ENCODE results near the gene AKAP10. TPM values are rescaled to one million over a fixed set of nuclear protein-coding genes. Genes with fewer than 3 reads are reported as not detected.
"Not testable (repeated sequence)": the region's sequence is repeated elsewhere in the genome, so short reads cannot be mapped to it uniquely, and the experiment has no call there.

The AKAP10 gene
- total RNA-seq, 1 donor from 2014 or later = 15.5 TPM

DNA sequence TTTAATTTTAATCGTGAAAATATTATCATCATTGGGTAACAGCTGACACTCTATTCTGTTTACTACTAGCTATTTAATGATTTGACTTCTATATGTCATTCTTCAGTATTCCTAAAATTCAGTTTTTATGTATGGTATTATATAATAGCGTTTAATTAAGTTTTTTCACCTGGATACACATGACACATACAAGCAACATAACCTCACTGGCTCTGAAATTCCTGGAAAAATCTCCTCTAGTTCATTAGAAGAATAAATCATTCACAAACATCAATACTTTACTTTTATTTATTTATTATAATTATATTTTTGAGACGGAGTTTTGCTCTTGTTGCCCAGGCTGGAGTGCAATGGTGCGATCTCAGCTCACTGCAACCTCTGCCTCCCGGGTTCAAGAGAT lies 44.0 kb downstream of the AKAP10 start:
- no peak for DNase-seq (ENCODE audit: low read depth in 2 of 2)

DNA sequence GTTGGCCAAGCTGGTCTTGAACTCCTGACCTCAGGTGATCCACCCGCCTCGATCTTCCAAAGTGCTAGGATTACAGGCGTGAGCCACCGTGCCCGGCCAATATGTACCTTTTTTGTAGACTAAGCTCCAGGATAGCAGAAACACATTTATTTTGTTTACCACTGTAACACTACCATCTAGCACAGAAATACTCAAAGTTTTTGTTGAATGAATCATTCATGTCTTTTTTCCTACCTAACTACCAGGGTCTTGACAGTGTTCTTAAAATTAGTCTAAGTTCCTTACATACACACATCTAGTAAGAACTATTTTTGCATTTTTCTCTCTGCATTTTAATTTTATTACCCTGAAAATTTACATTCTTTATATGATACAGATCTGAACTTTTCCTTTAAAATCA lies 44.4 kb downstream of the AKAP10 start:
- no peak for DNase-seq (ENCODE audit: low read depth in 2 of 2)

DNA sequence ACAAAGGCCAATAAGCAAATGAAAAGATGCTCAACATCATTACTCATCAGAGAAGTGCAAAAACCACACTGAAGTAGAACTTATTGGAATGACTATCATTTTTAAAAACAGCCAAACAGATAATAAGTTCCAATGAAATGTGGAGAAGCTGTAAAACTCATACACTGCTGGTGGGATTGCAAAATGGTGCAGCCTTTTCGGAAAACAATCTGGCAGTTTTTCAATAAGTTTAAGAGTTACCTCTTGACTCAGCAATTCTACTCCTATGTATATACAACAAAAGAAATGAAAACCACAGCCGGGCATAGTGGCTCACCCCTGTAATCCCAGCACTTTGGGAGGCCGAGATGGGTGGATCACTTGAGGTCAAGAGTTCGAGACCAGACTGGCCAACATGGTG lies 49.3 kb downstream of the AKAP10 start:
- DNase-seq (ENCODE audit: low read depth in 2 of 2) = no peak

DNA sequence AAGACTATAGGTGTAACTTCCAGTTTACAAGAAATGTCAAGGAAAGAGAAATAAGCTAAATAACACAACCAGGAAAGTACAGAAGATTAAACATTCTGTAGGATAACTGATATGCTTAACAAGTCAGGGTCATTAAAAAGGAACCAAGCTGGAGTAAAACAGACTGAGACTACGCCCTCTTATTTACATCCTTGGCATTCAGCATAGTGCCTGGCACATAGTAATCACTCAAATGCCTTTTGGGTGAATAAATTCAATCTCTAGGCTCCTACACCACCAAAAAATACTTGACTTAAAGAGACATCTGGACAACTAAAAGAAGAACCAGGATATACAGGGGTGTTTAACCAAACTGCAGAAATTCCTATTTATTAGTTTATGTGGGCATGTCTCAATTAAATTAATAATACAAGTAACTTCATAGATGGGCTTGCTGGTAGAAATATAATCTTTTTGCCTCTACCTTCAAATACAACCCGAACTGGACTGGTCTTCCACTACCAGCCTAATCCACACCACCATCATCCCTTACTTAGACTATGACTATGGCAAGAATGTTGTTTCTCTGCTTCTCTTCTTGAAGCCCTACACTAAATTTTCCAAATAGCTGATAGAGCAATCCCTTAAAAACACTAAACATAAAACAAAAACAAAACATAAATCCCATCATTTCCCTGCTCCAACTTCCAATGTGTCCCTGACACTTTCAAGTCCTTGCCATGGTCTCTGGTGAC lies 62.2 kb downstream of the AKAP10 start:
- no peak for DNase-seq (ENCODE audit: low read depth in 2 of 2)

DNA sequence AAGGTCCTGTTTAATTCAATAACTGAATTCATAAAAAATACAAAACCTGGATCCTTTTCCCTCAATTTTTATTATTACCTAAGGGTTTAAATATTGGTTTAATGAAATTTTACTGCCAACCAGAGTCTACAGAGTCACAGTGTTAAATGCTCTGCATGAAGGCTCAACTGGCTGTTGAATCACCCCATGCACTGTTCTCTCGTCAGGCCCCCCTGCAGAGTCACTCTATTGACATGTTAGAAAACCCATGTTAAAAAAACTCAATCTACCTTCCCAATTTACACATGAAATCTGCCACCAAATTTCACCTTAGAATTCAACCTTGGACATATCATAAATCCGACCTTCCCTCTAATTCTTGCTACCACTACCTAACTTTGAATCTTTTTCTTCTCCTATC lies 66.6 kb downstream of the AKAP10 start:
- no peak for DNase-seq (ENCODE audit: low read depth in 2 of 2)

DNA sequence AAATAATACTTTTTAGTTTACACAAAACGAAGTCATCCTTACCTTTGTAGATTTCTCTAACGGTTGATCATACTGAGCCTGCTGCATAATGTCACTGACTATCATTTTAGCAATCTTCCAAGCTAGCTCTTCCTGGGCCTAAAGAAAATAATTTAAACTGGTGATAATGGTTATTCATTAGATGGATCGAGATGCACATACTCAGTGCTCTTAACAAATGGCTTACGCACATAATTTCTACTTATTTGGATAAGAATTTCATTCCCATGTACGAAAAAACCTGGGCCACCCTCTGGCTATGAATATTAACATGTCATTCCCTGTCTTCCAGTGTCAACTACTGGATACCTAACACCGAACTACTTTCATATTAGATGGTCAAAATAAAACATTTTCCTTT lies 68.5 kb downstream of the AKAP10 start:
- DNase-seq (ENCODE audit: low read depth in 2 of 2) = no peak

DNA sequence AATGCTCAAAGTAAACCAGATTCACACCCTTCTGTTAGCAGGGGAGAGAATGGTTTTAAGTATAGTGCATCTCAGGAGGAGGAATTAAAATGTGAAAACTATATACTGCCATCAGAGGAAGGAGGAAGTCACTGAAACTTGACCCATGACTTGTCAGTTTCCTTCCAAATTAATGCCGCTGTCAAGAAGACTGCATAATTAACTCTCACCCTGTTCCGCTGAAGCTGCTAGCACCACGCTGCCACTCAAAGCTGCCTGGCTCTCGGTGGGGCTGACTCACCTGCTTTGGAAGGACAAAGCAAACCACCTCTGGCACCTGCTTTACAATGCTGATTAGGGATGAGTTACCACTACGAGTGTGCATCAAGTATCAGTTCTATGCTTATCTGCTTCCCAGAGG lies 72.1 kb downstream of the AKAP10 start:
- peak in 1 of 2 donors; percentile 22 for DNase-seq (ENCODE audit: low read depth in 2 of 2)

DNA sequence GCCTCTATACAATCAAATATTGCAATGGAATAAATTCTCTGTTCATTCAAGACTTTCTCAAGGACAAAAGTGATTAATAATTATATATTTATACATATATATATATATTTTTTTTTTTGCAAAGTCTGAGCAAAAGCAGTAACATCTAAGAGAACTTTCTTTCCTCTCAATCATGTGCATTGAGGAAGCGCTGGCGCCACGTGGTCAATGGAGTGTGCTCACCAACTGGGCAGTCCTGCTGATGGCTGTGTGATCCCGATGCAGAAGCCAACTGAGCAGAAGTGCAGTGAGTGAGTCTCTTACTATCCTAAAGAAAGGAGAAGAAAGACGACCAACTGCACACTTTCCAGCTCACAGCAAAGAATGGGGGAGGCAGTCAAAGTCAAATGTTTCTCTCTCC lies 72.7 kb downstream of the AKAP10 start:
- no peak for DNase-seq (ENCODE audit: low read depth in 2 of 2)

DNA sequence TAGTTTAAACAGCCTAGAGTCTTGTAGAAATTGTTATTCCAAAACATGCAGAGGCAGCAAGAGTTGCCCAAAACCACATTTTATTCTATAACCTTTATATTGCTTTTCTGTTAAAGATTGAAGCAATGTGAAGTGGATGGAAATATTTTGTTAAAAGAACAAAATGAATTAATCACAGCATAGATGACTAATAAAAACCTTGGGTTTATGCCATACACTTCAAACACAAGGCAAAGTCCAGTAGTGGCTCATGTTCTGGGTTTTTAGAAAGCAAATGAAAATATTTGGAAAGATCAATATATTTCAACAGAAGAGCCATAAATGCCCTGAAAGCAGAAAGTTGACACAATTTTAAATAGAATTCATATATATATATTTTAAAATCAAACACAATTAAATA lies 73.2 kb downstream of the AKAP10 start:
- DNase-seq (ENCODE audit: low read depth in 2 of 2) = no peak

DNA sequence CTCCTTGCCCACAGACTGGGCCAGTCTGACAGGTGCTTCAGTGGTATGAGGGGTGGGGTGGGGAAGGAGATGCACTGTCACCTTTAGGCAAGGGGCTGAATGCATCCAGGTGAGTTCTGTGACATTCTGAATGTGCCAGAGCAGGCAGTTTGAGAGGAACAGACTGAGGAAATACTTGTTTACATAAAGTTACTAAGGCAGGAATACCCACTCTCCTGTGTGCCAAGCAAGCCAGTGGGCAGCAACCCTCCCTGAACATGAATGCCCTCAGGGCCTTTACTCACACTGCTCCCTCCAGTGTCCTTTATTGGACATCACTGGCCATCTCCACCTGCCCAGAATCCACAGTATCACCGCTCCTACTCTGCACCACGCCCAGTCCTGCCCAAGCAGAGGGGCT lies 76.8 kb downstream of the AKAP10 start:
- no peak for DNase-seq (ENCODE audit: low read depth in 2 of 2)

DNA sequence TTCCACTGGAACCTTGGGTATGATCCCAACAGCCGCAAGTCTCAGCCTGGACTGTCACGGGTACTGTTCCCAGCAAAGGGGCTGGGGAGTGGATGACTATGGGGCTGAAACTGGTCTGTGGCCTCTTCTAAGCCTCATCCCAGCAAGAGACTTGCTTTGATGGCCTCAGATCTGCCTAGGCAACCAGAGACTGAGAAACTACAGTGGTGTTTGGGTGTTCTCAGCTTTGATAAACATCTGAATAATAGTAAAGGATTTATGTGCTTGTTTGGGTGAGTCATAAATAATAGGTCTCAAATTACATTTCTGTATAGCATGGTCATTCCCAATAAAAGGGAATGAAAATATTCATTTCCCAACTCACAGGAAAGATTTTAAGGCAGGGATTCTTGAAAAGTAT lies 79.7 kb downstream of the AKAP10 start:
- DNase-seq (ENCODE audit: low read depth in 2 of 2) = peak in 1 of 2 donors; percentile 26

DNA sequence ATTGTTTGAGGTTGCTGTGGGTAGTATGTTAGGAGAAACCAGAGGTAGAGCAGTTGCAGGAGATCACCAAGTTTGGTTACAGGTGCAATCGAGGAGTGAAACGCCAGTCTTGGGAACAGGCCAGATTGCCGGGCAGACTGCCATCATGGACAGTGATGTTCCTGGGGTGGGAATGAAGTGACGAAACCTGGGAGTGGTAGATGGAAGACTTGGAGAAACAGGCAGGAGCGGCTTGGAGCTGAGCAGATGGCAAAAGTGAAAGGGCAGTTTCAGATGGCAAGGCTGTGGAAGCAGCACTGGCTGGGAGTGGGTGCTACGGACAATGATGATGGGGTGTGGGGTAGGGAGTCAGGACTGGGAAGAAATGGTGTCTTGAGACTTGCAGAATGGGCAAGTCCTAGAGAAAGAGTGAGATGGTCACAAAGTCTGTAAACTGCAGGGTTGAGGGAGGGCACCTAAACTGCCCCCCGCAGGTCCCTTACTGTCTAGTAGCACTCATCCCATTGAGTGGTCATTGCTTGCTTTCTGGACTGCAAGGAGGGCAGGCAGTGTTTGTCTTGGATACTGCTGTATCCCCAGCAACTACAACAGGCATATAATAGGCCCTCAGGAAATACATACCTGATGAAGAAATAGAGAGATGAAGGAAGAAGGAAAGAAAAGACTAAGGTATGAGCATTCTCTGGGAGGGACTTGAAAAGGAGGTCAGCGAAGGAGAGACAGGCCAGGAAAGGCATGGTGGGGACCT lies 80.4 kb downstream of the AKAP10 start:
- peak in 1 of 2 donors; percentile 23 for DNase-seq (ENCODE audit: low read depth in 2 of 2)

DNA sequence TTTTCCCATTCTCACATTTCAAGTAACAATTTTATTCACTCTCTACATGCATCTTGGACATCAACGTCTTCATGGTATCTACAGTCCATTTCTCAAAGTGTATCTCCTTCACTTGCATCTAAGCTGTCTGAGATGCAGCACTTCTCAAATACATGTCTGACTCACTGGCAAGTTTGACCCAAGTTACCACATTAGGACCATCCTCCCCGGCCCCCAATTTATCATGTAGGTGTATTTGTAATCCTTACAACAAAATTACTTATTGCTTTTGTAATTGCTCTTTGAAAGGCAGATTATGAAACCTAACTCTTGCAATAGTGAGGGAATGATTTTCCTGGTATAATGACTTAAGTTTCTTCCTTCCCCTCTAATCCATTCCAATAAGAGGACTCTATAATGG lies 80.9 kb downstream of the AKAP10 start:
- DNase-seq (ENCODE audit: low read depth in 2 of 2) = no peak

DNA sequence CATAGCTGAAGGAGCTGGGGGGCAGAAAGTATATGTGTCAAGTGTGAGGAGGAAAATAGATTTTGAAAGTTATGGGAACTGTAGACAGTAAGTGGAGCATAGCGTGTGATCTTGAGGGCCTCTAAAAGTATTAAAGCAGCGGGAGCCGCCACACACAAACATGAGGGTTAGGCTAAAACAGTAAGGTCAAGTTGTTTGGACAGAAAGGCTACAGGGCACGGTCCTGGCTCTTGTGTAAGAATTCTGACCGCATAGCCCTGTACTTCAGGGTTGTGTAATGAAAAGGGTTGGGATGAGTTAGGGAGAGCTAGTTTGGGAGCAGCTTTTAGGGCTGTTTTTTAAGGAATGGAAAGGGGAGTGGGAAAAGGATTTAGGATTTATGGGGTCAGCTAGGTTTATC lies 87.1 kb downstream of the AKAP10 start:
- not testable (repeated sequence) for DNase-seq (ENCODE audit: low read depth in 2 of 2)

DNA sequence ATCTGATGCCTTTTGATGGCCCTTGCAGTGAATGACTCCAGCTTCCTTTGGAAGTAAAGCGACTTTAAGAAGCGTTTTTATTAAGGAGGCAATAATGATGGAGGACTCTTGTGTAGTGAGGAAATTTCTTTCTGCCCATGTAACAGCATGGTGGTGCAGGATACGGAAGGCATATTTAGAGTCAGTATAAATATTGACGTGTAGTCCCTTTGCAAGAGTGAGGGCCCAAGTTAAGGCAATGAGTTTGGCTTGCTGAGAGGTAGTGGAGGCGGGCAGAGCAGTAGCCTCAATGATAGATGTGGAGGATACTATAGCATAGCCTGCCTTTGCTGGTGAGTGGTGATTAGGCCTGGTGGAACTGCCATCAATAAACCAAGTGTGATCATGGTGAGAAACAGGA lies 87.6 kb downstream of the AKAP10 start:
- DNase-seq (ENCODE audit: low read depth in 2 of 2) = not testable (repeated sequence)

DNA sequence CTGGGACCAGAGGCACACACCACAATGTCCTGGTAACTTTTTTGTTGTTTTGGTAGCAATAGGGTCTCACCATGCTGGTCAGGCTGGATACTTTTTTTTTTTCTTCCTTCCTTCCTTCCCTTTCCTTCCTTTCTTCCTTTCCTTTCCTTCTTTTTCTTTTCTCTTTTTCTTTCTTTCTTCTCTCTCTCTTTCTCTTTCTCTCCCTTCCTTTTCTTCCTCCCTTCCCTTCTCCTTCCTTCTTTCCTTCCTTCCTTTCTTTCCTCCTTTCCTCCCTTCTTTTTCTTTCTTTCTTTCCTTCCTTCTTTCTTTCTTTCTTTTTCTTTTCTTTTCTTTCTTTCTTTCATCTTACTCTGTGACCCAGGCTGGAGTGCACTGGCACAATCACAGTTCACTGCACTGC lies 91.5 kb downstream of the AKAP10 start:
- no peak for DNase-seq (ENCODE audit: low read depth in 2 of 2)

DNA sequence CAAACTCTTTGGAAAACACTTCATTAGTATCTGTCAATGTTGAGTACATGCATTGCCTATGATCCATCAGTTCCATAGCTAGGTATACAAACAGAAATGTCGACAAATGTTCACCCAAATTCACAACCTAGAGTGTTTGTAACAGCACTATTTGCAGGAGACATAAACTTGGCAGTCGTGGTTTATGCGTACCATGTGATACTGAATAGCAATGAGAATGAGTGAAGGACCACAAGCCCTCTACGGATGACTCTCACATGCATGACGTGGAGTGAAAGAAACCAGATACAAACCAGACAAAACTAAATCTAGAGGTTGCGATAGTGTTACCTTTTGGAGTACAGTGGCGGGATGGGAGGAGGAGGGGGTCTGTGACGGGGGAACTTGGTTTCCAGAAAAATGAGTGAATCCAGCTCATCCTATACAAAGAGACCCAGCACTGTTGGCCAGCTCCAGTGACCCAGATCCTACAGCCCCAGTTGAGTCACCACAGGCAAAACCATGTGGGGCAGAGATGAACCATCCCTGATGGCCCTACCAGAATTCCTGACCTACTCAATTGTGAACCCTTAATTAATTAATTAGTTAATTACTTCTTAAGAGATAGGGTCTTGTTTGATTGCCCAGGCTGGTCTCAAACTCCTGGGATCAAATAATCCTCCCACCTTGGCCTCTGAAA lies 94.0 kb downstream of the AKAP10 start:
- DNase-seq (ENCODE audit: low read depth in 2 of 2) = no peak

DNA sequence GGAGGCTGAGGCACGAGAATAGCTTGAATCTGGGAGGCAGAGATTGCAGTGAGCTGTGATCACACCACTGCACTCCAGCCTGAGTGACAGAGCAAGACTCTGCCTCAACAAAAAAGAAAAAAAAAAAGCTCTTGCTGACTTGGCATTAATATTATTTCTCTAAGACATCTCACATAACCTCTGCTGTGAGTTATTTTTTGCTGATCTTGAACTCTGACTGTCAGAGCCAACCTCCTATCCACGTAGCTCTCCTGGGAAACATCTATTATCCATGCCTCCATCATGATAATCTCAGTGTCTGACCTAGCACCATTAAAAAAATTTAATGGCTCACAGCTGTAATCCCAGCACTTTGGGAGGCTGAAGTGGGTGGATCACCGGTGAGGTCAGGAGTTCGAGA lies 97.2 kb downstream of the AKAP10 start:
- no peak for DNase-seq (ENCODE audit: low read depth in 2 of 2)

DNA sequence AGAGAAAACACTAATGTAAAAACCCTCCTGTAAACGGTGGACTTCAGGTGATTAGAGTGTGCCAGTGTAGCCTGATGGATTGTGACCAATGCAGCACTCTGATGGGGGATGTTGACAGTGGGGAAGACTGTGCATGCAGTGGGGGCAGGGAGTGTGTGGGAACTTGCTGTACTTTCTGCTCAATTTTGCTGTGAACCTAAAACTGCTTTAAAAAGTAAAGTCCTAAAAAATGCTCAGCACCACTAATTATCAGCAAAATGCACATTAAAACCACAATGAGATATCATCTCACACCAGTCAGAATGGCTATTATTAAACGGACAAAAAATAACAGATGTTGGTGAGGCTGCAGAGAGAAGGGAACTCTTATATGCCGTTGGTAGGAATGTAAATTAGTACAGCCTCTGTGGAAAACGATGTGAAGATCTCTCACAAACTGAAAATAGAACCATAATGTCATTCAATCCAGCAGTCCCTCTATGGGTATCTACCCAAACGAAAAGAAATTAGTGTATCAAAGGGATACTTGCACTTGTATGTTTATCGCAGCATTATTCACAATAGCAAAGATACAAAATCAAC lies 100.2 kb downstream of the AKAP10 start:
- no peak for DNase-seq (ENCODE audit: low read depth in 2 of 2)

DNA sequence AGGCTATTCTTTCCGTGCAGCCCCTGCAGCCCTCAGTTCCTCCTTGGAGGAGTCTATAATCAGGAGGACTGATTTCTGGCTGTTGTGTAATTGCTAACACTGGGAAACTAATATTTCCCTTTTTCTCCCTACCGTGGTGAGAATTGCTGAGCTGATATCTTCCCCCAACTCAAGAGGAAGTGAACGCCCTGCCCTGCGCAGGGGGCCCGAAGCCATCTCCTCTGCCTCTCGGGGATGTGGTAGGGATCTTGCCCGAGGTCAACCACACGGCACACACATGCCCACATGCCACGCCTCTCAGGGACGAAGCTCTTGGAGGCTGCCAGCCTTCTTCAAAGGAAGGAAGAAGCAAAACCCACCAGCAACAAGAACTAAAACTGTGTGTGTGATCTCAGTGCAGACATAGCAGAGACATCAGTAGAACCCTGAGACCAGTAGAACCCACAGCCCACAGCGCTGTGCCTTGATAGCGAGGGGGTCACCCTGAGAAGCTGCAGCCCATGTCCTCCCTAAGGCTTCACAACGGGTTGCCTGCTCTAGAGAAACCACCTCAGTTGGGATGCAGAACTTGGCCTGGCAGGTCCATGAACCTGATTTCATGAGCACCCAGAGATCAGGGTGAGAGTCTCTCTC lies 101.0 kb downstream of the AKAP10 start:
- no peak for DNase-seq (ENCODE audit: low read depth in 2 of 2)

DNA sequence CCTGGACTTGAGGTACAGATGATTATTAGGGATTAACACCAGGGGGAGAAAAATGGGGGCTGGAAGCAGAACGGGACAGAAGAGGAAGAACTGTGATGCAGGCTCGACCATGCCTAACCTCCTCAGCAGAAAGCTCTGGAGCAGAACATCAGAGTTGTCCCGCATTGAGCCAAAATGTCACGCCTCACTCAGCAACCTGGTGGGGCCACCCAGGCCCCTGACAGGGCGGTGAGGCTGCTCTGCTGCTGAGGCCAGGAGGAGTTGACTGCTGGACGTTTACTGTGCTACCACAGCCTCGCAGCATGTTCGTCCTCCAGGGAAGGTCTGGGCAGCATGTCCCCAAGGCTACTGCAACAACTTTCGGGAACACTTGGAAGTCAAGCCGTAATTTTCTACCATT lies 103.4 kb downstream of the AKAP10 start:
- DNase-seq (ENCODE audit: low read depth in 2 of 2) = no peak

DNA sequence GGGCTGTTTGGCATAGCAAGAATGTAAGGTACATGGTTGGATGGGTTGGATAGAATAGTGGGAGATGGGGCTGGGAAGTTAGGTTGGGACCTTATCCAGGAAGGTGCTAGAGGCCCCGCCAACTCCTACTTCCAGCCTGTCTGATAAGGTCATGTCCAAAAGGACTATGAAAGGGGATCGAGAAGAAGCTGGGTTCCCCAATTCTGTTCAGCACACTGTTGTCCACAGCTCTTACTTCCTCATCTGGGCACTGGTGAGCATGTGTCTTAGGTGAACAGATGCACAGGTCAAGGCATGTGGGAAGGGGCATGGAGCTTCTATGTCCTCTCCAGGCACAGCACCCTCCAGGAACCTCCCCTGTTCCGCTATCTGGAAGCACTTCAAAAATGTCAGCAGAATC lies 104.3 kb downstream of the AKAP10 start:
- DNase-seq (ENCODE audit: low read depth in 2 of 2) = no peak
